GM19397 (cell line): Measurements from ENCODE around the gene PPP1R1B.

ENCODE experiments used
- ATAC-seq: cut with Tn5 transposase; IDR thresholded peaks from one replicate; pipeline ENCODE4 v1.9.1; 2021; ENCODE audit warnings: mild to moderate bottlenecking, moderate library complexity; ENCODE audit not compliant: unreplicated experiment

The PPP1R1B gene

DNA sequence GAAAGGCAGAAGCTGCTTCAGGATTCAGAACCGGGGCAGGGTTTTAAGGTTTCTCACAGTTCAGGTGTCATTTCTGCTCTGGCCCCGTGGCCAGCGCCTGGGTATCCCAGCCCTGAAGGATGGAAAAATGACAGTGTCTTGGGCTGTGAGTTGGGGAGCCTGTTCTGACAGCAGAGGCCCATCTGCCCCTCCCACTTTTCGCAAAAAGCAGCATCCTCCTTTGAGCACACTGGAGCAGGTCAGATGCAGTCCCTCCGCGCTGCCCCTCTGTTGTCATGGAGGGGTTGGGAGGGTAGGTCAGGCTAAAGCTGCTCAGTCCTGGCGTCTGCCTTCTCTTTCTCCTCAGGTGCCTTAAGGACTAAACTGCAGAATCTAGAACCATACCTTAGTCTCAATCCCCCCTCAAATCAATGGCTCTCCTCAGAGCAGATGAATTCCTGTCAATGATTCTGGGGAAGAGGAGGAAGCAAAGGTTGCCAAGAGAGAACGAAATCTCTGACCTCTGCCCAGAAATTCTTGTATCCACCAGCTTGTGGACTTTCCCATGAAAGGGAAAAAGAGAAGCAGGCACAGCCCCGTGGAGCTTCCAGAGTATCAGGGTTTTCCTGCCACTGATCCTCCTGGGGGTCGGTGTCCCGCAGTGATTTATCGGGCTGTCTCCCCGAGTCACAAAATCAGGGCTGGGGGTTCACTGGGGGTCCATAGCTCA, 26.3 kb upstream of the PPP1R1B start:
- no peak for ATAC-seq

DNA sequence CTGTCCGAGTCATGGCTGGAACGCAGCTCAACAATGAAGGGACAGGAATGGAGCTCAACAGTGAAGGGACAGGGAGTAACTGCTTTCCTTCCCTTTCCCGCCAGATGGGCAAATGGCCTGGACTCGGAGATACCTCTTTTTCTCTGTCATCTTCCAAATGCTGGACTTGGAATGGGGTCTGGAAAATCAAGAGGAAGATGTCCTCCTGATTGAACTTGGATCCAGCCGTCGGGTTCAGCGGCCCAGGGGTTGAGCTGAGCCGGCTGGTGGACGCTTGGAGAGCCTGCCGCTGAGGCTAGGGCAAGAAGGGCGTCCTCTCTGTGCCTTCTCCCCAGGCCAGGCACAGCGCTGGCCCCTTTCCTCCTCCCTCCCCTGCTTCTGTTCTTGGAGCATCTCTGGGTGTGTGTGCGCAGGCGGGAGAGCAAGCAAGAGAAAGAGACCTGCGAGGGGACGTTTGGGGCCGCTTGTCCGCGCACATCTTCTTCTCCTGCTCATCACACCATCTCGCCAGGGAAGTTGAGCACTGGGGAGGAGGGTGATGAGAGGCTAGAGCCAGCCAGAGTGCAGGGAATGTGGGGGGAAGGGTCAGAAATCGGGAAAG, 25.7 kb upstream of the PPP1R1B start:
- ATAC-seq: no peak

GRCh38 chr17:39601758-39602532, 24.8 kb upstream of the PPP1R1B start:
- no peak for ATAC-seq

- ATAC-seq: no peak
These were observed 24.0 kb upstream of the PPP1R1B start for GRCh38 chr17:39602533-39603303.

GRCh38 chr17:39603304-39604016, 23.3 kb upstream of the PPP1R1B start:
- no peak for ATAC-seq

DNA sequence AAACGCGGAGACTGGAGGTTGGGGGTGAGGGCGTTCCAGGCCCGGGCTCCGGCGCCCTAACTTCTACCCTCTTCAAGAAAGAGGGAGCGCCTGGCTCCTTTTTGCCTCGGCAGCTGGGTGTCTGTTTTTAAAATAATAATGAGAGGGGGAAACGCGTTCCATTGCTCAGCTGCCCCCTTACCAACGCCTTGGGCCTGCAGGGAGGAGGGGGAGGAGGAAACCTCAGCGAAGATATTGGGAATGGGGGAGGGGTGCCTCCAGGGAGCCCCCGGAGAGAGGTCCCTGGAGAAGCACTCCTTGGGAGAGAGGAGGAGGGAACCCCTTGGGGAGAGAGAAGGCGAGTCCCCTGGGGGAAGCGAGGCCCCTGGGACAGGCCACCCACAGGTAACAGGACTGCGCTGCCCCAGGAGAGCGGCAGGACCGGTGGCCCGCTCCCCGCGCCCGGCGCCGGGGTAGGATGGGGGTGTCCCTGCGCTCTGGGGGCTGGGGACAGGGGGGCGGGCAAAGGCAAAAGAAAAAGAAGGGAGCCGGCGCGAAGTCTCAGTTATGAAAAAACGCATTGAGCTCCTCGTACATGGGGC, 21.8 kb upstream of the PPP1R1B start:
- ATAC-seq: no peak

GRCh38 chr17:39605492-39606433, 21.0 kb upstream of the PPP1R1B start:
- ATAC-seq: no peak

GRCh38 chr17:39606434-39607056, 20.2 kb upstream of the PPP1R1B start:
- no peak for ATAC-seq

DNA sequence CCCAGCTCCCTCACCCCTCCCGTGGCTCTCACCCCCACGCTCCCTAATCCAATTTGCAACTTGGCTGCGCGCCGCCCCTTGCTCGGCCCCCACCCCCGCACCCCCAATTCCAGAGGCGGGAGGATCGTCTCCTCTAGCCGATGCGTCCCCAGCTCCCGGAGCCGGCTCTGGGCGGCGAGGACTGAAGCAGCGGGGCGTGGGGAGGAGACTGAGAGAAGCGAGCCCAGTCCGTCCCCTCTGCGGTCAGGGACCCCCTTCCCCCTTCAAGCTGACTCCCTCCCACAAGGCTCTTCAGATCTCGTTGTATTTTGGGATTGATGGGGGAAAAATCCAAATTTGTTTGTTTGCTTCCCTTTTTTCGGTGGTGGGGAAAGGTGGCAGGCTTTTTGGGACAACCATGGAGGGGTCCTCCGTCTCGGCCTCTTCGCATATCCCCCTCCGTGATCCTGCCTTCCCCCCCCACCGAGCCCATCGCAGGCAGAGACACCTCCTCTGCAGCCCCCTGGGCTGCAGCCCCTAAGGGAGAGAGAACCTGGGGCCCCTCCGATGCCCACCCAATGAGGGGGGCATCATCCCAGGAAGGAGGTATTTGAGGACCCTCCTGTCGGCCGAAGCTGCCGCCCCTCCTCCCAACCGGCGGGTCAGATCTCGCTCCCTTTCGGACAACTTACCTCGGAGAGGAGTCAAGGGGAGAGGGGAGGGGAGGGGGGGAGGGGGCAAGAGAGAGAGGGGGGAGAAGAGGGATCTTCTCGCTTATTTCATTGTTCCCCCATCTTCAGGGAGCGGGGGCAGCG, 19.5 kb upstream of the PPP1R1B start:
- no peak for ATAC-seq

DNA sequence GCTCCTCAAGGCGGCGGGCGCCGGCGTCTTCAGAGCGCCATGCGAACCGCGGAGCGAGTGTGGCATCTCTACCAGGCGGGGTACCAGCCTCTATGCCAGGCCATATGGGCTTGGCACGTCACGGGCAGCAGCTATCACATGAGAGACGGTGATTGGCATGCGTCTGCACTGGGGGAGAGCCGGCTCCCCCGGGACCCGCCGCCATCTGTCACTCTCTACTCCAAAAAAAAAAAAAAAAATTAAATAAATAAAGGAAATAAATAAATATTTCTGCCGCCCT, 19.0 kb upstream of the PPP1R1B start, which contains the start of gene NEUROD2:
TSS of gene NEUROD2 (minus strand) at position 70 of the 280 bp plus-strand sequence. CDS start 1,321 bp downstream, outside the sequence.
- no peak for ATAC-seq

DNA sequence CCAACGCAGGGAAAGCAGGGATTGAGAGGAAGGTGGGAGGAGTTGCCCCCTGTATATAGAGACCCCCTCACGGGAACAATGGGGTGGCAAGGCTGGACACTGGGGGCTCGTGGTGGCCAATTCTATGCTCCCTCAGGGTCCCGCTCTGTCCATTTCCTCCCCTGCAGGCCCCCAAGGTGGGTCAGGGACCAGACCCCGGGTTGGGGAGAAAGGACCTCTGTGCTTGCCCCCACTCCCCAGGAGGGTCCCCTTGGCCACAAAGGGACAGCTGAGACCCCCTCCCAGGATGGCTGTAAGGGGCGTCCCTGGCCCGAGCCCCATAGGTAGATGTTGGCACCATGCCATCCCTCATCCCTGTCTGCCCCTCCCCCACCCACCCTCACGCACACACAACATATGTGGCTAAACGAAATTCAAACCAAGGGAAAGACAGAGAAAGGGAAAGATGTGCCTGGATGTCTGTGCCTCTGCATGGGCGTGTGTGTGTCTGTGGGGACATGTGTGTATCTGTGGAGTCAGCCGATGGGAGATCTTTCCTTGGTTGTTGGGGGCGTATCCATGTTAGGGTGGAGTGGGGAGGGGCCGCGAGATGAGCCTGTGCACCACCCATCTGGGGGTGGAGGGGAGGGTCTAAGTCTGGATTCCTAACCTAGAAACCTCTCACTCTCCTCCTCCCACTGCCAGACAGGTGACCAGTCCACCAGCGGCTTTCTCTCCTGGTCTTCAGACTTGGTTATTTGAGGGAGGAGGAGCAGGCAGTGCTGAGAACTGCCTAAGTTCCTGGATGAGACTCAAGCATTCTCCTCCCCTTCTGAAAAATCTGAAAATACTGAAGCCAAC, 18.4 kb upstream of the PPP1R1B start:
- no peak for ATAC-seq

DNA sequence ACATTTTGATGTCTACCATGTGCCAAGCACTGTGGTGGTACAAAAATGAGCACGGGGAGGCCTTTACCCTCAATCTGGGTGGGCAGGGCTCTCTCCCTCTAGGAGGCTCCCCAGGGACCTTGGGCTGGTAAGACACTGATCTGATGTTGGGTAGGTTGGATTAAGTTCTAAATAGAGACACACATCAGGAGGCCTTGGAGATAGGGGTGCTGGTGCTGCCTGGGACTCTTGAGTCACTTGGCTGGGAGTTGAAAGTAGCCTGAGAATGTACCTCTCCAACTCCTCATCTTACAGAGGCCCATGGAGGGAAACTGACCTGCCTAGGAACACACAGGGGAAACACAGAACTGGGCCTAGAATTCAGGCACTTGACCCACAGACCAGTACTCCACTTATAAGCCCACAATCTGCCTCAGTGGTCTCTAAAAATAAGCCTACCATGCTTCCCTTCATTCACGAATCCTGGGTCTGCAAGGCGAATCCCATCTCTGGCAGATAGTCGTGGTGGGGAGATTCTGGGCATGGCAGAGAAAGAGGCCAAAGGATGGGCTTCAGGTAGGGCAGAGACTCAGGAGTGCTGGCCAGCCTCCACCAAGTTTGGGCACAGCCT, 17.2 kb upstream of the PPP1R1B start:
- ATAC-seq: no peak

- no peak for ATAC-seq
These were observed 15.2 kb upstream of the PPP1R1B start for GRCh38 chr17:39611401-39612112.

DNA sequence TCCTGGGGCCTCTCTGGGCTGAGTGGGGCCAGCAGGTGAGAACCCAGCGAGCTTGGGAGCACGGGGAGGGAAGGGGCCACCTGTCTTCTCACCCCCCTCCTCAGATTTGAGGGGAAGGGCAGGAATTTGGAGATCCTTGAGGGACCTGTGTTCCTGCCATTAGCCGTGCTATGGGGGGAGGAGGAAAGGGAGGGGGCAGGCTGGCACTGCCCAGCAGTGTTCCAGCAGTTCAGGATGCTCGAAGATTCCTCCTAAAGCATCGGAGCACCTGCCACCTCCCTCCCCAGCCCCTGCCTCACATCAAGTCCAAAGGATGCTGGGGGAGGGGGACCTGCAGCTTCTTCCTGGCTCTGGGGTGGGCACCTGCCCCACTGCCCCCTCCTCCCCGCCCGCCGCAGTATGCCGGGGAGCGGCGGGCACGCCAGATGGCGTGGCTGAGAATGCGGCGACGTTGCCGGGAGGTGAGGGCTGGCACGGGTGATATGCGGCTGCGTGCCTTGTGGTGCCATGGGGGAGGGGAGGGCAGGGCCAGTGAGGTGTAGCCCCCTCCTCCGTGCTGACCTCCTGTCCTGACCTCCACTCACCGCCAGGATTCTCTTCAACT, 14.4 kb upstream of the PPP1R1B start:
- ATAC-seq: no peak

GRCh38 chr17:39612935-39613464, 13.8 kb upstream of the PPP1R1B start:
- no peak for ATAC-seq
